NT2/D1 (cell line): Measurements from ENCODE around the gene TRAPPC1.

ENCODE experiments used
- SUZ12 ChIP-seq: IDR thresholded peaks from 2 replicates; pipeline ENCODE4 v1.6.1; 2011; ENCODE audit not compliant: insufficient read length, insufficient read depth; ENCODE audit errors: extremely low read depth
- YY1 ChIP-seq: IDR thresholded peaks from 2 replicates; pipeline ENCODE4 v1.6.1; 2011; ENCODE audit not compliant: insufficient read length, insufficient read depth
- ZNF274 ChIP-seq: IDR thresholded peaks from 2 replicates; pipeline ENCODE4 v1.6.1; 2011; ENCODE audit warnings: mild to moderate bottlenecking, low read depth, low read length

GRCh38 chr17:7971651-7972050, 39.9 kb upstream of the TRAPPC1 start:
- TF ChIP-seq YY1 (no peak), SUZ12 (no peak), ZNF274 (no peak)
